ENCODE results near the gene TRPV6. TPM values are rescaled to one million over a fixed set of nuclear protein-coding genes. Genes with fewer than 3 reads are reported as not detected.

The TRPV6 gene
- total RNA-seq, 2 experiments from 2014 or later: not detected

DNA sequence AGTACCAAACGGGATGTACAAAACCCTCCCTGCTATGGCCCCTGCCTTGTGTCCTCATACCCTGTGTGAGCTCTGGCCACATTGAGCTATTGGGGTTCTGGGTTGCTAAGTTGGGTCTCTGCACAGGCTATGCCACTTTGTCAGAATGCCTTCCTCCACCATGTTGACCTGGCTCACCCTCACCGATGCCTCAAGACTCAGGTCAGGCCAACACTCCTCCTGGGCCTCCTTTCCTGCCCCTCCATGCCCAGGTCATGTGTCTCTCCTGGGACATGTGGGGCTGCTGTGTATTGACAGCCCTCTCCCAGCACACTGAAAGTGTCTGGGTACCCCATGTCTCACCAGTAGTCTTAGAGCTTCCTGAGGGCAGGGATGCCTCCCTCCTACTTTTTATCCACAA lies 33.4 kb upstream of the TRPV6 start:
- no peak overlapping the region for H3K4me3 Mint-ChIP-seq
- POLR2A ChIA-PET: no interaction called here
- intact Hi-C loops (cut with micrococcal nuclease): no loop called here
- no peak for DNase-seq
- no peak overlapping the region for H3K27ac Mint-ChIP-seq
- H3K27me3 Mint-ChIP-seq: peaks cover 8% of the 10 kb centered on the region
- no peaks in the 10 kb centered on the region for H3K4me1 Mint-ChIP-seq (ENCODE audit: low read depth)
- no peaks in the 10 kb centered on the region for H3K36me3 Mint-ChIP-seq
- CTCF ChIA-PET: interaction anchor here (0.9 kb wide), 1 partner anchor 42 kb away, joined by 3 read pairs; no protein-coding TSS in a partner anchor
- H3K9me3 Mint-ChIP-seq: no peaks in the 10 kb centered on the region

DNA sequence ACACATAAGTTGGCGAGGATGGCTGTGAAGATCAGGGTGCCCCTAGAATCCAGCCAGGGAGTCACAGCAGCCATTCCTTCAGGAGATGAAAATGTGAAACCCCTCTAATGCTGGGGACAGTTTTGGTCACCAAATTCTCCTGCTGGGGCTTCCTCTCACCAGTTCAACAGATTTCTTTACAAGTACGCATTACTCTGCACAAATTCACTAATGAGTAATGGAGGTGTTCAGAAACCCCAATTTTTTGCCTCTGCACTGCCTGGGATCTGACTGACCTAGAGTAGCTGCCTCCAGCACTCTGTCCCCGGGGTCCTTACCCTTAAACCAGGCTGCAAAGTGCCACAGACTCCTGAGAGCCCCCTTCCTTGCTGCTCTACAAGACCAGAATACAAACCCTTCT lies 31.9 kb upstream of the TRPV6 start:
- ChIA-PET CTCF (no interaction called here), POLR2A (no interaction called here)
- no peak for DNase-seq
- Mint-ChIP-seq H3K27me3 (peaks cover 8% of the 10 kb centered on the region), H3K4me1 (ENCODE audit: low read depth) (no peaks in the 10 kb centered on the region), H3K27ac (no peak overlapping the region), H3K36me3 (no peaks in the 10 kb centered on the region), H3K4me3 (no peak overlapping the region), H3K9me3 (no peaks in the 10 kb centered on the region)
- intact Hi-C loops (cut with micrococcal nuclease): no loop called here

DNA sequence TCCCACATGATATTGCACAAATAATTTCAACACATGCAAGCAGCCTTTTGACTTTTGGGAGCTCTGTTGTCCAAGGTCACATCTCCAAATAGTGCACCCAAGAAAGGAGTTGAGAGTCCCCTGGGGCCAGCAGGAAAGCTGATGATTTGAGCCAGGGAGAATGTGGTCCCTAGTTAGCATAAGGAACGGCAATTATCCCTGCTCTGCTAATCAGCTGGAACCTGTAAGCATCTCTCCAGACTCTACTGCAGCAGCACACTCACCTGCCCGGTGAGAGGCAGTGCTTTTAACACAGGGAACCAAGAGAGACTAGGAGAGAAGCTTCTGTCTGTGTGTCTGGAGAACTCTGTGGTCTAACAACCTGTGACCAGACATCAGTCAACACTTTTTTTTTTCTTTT lies 31.0 kb upstream of the TRPV6 start:
- no peak overlapping the region for H3K27ac Mint-ChIP-seq
- no peak overlapping the region for H3K4me3 Mint-ChIP-seq
- H3K9me3 Mint-ChIP-seq: no peaks in the 10 kb centered on the region
- CTCF ChIA-PET: no interaction called here
- H3K27me3 Mint-ChIP-seq: peaks cover 8% of the 10 kb centered on the region
- intact Hi-C loops (cut with micrococcal nuclease): no loop called here
- H3K36me3 Mint-ChIP-seq: no peaks in the 10 kb centered on the region
- POLR2A ChIA-PET: no interaction called here
- no peak for DNase-seq
- H3K4me1 Mint-ChIP-seq (ENCODE audit: low read depth): no peaks in the 10 kb centered on the region

DNA sequence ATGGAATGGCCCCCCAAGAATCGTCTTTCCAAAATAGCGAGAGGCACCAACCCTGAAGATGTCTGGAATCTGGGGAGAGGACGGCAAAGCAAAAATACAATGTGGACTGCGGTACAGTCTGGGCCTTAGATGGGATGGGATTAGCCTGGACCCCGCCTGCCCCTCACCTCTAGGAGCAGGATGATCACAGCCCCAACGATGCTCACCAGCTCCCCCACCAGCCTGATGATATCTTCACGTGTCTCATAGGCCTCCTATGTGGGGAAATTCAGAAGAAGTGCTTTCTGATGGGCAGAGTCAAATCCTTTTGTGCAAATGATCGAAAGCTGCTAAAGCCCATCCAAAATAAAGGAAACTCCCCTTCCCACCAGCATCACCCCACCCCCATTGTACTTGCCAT lies 29.8 kb upstream of the TRPV6 start:
- intact Hi-C loops (cut with micrococcal nuclease): no loop called here
- Mint-ChIP-seq H3K27ac (no peak overlapping the region), H3K4me1 (ENCODE audit: low read depth) (no peaks in the 10 kb centered on the region), H3K9me3 (no peaks in the 10 kb centered on the region), H3K36me3 (no peaks in the 10 kb centered on the region), H3K27me3 (peaks cover 9% of the 10 kb centered on the region), H3K4me3 (no peak overlapping the region)
- DNase-seq: no peak
- ChIA-PET POLR2A (no interaction called here), CTCF (no interaction called here)

DNA sequence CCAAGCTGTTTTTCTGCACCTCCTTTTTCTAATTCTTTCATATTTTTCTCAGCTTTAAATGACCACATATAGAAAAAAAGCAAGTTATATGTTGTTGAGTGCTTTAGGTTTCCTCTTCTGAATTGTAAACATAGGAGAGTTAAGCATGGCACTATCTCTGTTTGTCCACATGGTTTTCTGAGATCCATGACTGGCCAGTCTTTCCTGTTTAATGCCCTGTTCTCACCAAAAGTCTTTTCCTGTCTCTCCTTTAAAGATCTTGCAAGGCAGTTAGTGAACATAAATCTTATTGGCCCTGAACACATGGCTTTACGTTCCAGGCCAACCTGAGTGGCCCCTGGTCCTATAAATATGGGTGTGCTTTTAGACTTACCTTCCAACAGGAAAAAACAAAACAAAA lies 28.6 kb upstream of the TRPV6 start:
- ChIA-PET CTCF (no interaction called here), POLR2A (interaction anchor here (0.6 kb wide), 1 partner anchor 699 kb away, joined by 3 read pairs; no protein-coding TSS in a partner anchor)

DNA sequence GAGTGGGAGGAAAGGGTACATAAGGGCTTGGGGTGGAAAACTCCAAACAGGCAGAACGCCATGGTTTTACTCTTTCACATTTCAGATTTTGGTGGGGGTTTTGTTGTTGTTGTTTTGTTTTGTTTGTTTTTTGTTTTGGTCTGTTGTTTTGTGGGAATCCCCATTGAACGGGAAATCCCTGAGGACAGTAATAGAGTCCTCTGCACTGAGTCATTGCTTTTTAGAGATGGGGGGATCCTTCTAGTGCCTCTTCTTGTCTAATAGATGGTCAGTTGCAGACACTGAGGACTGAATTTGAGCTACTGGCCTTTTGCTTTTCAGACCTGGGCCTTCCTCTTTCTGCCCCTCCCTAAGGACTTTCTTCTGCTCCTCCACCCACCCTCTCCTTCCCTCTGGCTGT lies 28.0 kb upstream of the TRPV6 start:
- no peak overlapping the region for H3K4me3 Mint-ChIP-seq
- intact Hi-C loops (cut with micrococcal nuclease): no loop called here
- H3K9me3 Mint-ChIP-seq: no peaks in the 10 kb centered on the region
- ChIA-PET POLR2A (no interaction called here), CTCF (no interaction called here)
- H3K4me1 Mint-ChIP-seq (ENCODE audit: low read depth): no peaks in the 10 kb centered on the region
- DNase-seq: no peak
- peaks cover 7% of the 10 kb centered on the region for H3K27me3 Mint-ChIP-seq
- no peak overlapping the region for H3K27ac Mint-ChIP-seq
- no peaks in the 10 kb centered on the region for H3K36me3 Mint-ChIP-seq

More for the DNA sequence above, 28.6 kb upstream of the TRPV6 start:
- Mint-ChIP-seq H3K9me3 (no peaks in the 10 kb centered on the region), H3K4me3 (no peak overlapping the region), H3K27me3 (peaks cover 10% of the 10 kb centered on the region), H3K4me1 (ENCODE audit: low read depth) (no peaks in the 10 kb centered on the region), H3K36me3 (no peaks in the 10 kb centered on the region), H3K27ac (no peak overlapping the region)
- DNase-seq: no peak
- intact Hi-C loops (cut with micrococcal nuclease): no loop called here

DNA sequence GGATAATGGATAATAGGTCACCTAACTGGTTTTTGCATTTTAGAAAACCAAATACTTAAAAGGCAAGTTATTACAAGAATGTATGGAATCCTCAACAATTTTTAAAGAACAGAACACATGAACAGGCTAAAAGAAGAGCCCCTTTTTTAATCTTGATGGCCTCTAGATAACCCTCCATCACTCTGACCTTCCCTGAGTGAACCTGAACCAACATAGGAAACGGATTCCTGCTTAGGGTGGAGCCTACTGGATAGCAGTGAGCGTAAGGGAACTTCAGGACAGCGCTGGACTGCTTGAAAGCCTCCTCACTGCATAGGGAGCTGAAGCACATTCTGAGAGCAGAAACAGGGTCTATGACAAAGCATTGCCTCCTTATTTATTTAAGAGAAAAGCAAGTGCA lies 27.5 kb upstream of the TRPV6 start:
- Mint-ChIP-seq H3K4me3 (no peak overlapping the region), H3K9me3 (no peaks in the 10 kb centered on the region), H3K36me3 (no peaks in the 10 kb centered on the region), H3K4me1 (ENCODE audit: low read depth) (no peaks in the 10 kb centered on the region), H3K27me3 (peaks cover 4% of the 10 kb centered on the region), H3K27ac (no peak overlapping the region)
- DNase-seq: no peak
- ChIA-PET CTCF (no interaction called here), POLR2A (no interaction called here)
- intact Hi-C loops (cut with micrococcal nuclease): no loop called here

DNA sequence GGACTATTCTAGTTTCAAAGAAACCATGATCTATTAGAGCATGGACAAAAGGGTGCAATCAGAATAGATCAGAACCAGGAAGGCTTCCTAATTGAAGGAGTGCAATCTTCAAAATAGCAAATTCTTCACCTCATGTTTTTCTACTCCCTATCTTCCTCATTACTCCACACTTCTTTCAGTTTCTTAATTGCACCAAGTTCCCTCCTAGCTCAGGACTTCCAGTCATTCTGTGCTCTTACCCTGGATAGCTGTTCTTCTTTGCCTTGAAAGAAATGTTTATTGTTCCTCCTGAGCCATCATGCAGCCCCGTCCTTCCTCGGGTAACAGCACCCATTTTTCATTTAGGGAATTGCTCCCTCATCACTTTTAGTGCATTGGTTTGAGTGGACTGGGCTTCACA lies 24.9 kb upstream of the TRPV6 start:
- intact Hi-C loops (cut with micrococcal nuclease): no loop called here
- no peak overlapping the region for H3K4me3 Mint-ChIP-seq
- POLR2A ChIA-PET: no interaction called here
- CTCF ChIA-PET: interaction anchor here (1.1 to 1.9 kb wide), 3 partner anchors 9 to 136 kb away, joined by 3 to 7 read pairs (median 3); no protein-coding TSS in a partner anchor
- H3K4me1 Mint-ChIP-seq (ENCODE audit: low read depth): no peaks in the 10 kb centered on the region
- no peak overlapping the region for H3K27ac Mint-ChIP-seq
- H3K27me3 Mint-ChIP-seq: peaks cover 11% of the 10 kb centered on the region
- DNase-seq: no peak
- no peaks in the 10 kb centered on the region for H3K36me3 Mint-ChIP-seq
- H3K9me3 Mint-ChIP-seq: no peaks in the 10 kb centered on the region

DNA sequence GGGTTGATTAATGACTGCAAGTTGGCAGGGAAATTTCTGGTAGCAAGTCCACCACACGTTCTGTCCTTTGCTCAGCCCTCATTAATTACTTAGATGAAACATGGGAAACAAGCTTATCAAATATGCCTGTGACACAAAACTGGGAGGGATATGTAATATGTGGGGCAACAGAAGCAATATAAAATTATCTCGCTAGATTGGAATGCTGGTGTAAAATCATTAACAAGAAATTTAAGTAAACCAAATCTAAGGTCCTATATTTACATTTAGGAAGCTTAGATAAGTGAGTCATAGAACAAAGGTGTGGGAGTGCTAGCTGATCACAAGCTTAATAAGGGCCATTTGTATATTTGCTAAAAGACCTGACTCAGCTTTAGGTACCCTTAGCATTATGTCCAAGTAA lies 24.5 kb upstream of the TRPV6 start:
- H3K27me3 Mint-ChIP-seq: peaks cover 11% of the 10 kb centered on the region
- intact Hi-C loops (cut with micrococcal nuclease): no loop called here
- H3K36me3 Mint-ChIP-seq: no peaks in the 10 kb centered on the region
- DNase-seq: no peak
- H3K4me3 Mint-ChIP-seq: no peak overlapping the region
- no peaks in the 10 kb centered on the region for H3K9me3 Mint-ChIP-seq
- CTCF ChIA-PET: interaction anchor here (1.1 to 1.9 kb wide), 4 partner anchors 8 to 137 kb away, joined by 3 to 7 read pairs (median 4); no protein-coding TSS in a partner anchor
- H3K4me1 Mint-ChIP-seq (ENCODE audit: low read depth): no peaks in the 10 kb centered on the region
- POLR2A ChIA-PET: no interaction called here
- no peak overlapping the region for H3K27ac Mint-ChIP-seq

DNA sequence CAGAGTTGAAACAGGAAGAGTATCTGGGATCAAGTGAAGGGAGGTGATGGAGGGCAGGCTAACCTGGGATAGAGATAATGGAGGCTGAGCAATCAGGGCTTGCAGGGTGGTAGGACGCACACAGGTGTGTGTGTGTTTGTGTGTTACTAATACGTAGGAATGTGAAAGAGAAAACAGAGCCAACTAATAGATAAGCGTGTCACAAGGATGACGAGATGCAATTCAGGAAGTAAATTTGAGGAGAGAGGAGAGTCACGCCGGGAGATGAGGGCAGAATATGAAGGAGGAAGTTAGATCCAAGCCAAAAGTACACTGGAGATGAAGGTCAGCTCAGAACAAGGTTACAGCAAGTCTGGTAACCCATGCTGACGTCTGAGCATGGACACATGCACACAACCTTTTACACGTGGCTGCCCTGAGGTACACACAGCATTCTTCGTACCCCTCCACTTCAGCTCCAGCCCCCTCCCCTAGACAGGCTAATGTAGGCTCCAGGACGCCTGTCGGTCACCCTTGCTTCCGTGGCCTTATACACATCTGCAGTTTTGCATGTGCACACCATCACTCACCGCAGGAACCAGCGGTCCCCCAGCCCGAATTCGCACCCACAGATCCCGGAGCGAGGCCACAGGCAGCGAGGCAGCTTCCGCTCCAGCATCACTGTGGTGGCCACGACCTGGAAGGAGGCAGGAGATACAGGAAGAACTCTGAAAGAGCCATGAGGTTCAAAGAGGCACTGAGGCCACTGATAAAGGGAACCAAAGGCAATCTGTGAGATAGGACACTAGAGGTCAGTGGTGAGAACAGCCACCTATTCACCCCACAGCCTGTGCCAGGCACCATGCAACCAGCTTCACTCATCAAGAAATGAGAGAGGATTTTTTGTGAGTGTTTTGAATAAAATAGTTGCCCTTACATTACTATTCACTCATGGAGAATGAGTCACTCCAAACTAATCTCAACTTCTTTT lies 23.7 kb upstream of the TRPV6 start:
- Mint-ChIP-seq H3K36me3 (no peaks in the 10 kb centered on the region), H3K4me3 (no peak overlapping the region), H3K4me1 (ENCODE audit: low read depth) (no peaks in the 10 kb centered on the region), H3K27ac (no peak overlapping the region), H3K27me3 (peaks cover 10% of the 10 kb centered on the region), H3K9me3 (peaks cover 3% of the 10 kb centered on the region)
- POLR2A ChIA-PET: no interaction called here
- no peak for DNase-seq
- CTCF ChIA-PET: interaction anchor here (1.1 to 1.9 kb wide), 4 partner anchors 7 to 137 kb away, joined by 3 to 7 read pairs (median 4); no protein-coding TSS in a partner anchor
- intact Hi-C loops (cut with micrococcal nuclease): no loop called here

DNA sequence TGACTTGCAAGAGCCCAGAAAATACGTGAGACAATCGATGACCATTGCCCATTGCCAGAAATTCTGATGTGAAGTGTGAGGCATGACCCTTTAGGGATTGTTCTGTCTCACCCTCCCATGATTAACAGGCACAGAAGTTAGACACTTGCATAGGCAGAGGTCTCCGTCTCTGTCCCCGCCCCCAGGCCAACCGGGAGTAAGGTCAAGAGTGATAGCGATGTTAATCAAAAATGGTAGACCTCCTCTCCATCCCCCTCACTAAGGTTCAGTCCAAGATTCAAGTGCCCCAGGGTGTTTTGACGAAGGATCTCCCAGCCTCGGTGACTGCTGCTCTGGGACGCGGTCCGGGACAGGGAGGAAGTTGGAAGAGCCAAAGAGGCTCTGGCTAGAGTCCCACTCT lies 22.7 kb upstream of the TRPV6 start:
- intact Hi-C loops (cut with micrococcal nuclease): no loop called here
- Mint-ChIP-seq H3K36me3 (no peaks in the 10 kb centered on the region), H3K4me3 (no peak overlapping the region), H3K9me3 (peaks cover 5% of the 10 kb centered on the region), H3K4me1 (ENCODE audit: low read depth) (no peaks in the 10 kb centered on the region), H3K27me3 (peaks cover 10% of the 10 kb centered on the region), H3K27ac (no peak overlapping the region)
- CTCF ChIA-PET: no interaction called here
- POLR2A ChIA-PET: no interaction called here
- DNase-seq: no peak

DNA sequence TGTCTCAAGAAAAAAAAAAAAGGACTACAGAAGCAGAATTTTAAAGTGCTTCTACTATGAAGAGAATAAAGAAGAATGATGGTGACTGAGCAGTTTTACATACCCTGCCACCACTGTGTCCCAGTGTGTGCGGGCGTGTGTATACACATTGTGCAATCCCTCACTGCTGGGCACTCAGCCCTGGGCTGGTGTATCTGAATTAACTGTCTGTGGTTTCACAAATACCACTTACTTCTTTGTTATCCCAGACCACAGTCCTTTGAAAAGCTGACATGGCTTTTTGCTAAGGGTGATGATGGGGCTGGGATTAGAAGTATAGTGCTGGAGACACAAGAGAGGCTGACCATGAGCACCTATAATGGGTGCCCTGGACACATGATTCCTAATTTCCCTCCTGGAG lies 21.1 kb upstream of the TRPV6 start:
- Mint-ChIP-seq H3K4me3 (no peak overlapping the region), H3K36me3 (no peaks in the 10 kb centered on the region), H3K4me1 (ENCODE audit: low read depth) (no peaks in the 10 kb centered on the region), H3K27ac (no peak overlapping the region), H3K27me3 (peaks cover 10% of the 10 kb centered on the region), H3K9me3 (peaks cover 5% of the 10 kb centered on the region)
- POLR2A ChIA-PET: no interaction called here
- intact Hi-C loops (cut with micrococcal nuclease): no loop called here
- CTCF ChIA-PET: interaction anchor here (1.2 kb wide), 1 partner anchor 96 kb away, joined by 3 read pairs; no protein-coding TSS in a partner anchor
- DNase-seq: no peak

DNA sequence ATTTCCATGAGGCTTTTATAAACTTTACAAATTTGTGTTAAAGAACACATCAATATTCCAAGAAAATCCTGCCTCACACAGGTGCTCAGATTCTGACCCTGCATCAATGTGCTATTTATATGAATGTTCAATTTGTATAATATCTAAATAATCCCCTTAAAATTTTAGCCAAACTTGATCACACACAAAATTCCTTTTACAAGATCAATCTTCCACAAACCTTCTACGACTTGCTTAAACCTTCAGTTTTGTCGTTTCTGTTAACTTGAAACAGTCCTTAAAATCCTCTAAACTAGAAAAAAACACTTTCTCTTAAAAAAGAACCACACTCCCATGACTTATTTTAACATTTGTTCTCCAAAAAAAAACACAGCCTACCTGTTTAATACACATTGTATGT lies 20.2 kb upstream of the TRPV6 start:
- no peak for DNase-seq
- Mint-ChIP-seq H3K9me3 (peaks cover 5% of the 10 kb centered on the region), H3K27me3 (peaks cover 10% of the 10 kb centered on the region), H3K4me1 (ENCODE audit: low read depth) (no peaks in the 10 kb centered on the region), H3K4me3 (no peak overlapping the region), H3K27ac (no peak overlapping the region), H3K36me3 (no peaks in the 10 kb centered on the region)
- CTCF ChIA-PET: interaction anchor here (1.0 kb wide), 1 partner anchor 24 kb away, joined by 4 read pairs; no protein-coding TSS in a partner anchor
- intact Hi-C loops (cut with micrococcal nuclease): no loop called here
- POLR2A ChIA-PET: no interaction called here

Data from activated CD4-positive, alpha-beta memory T cell treated with anti-CD3 and anti-CD28 coated beads for 36 hours (primary cell).